Measurements from ENCODE around the gene FBXO10. TPM values are rescaled to one million over a fixed set of nuclear protein-coding genes. Genes with fewer than 3 reads are reported as not detected.

Gene FBXO10
- total and polyA plus RNA-seq, 2 donors (not counting 1 experiment from before 2014, with no cell fraction given): 7.6 to 12.2 TPM

DNA sequence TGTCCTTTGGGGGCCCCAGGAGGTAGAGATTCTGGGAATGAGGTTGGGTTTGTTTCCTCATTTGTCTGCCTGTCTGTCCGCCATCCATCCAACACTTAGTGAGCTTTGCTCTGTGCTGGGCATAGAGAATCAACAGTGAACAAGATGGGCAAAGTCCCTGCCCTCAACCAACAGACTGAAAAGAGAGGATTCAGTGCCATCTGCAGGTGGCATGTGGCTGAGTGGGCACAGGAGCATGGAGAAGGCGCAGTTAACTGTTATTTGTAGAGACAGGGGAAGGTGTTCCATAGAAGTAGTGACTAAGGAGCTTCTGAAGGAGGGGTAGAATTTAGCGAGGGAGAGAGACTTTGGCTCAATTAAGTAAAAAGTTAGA lies 67.4 kb downstream of the FBXO10 start:
- Histone ChIP-seq H3K4me2 (ENCODE audit: extremely low read depth, insufficient read depth, low read length) (no peak overlapping the region), H3K4me3 (replicated peaks in 1 of 4; ENCODE audit: control extremely low read depth in 1 of 4, insufficient read depth in 1 of 4, low read depth in 3 of 4, low read length in 4 of 4) (no peak overlapping the region), H3K27ac (ENCODE audit: insufficient read depth, low read length) (no peak overlapping the region), H3K4me1 (ENCODE audit: control insufficient read depth, extremely low read depth, insufficient read depth, low read length) (no peaks in the 10 kb centered on the region), H3K9me3 (ENCODE audit: control insufficient read depth, insufficient read depth, low read depth, low read length) (no peaks in the 10 kb centered on the region), H4K20me1 (ENCODE audit: control insufficient read depth, extremely low read depth, insufficient read depth, low read length) (no peaks in the 10 kb centered on the region), H3K79me2 (ENCODE audit: control insufficient read depth, insufficient read depth, low read length) (no peaks in the 10 kb centered on the region), H3K27me3 (ENCODE audit: control insufficient read depth, insufficient read depth, low read length) (no peaks in the 10 kb centered on the region), H2AFZ (ENCODE audit: low read length) (no peak overlapping the region), H3K9ac (ENCODE audit: insufficient read depth, low read length) (no peak overlapping the region), H3K36me3 (ENCODE audit: control insufficient read depth, insufficient read depth, low read length) (peaks cover 10% of the 10 kb centered on the region)
- no peak for DNase-seq (ENCODE audit: low read depth in 2 of 2)
- TF ChIP-seq EZH2 (IDR thresholded peaks at IDR 0.05; ENCODE audit: low read length, missing control alignments): no peak
- TF ChIP-seq, protein P1, sequence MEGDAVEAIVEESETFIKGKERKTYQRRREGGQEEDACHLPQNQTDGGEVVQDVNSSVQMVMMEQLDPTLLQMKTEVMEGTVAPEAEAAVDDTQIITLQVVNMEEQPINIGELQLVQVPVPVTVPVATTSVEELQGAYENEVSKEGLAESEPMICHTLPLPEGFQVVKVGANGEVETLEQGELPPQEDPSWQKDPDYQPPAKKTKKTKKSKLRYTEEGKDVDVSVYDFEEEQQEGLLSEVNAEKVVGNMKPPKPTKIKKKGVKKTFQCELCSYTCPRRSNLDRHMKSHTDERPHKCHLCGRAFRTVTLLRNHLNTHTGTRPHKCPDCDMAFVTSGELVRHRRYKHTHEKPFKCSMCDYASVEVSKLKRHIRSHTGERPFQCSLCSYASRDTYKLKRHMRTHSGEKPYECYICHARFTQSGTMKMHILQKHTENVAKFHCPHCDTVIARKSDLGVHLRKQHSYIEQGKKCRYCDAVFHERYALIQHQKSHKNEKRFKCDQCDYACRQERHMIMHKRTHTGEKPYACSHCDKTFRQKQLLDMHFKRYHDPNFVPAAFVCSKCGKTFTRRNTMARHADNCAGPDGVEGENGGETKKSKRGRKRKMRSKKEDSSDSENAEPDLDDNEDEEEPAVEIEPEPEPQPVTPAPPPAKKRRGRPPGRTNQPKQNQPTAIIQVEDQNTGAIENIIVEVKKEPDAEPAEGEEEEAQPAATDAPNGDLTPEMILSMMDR (conservative IDR thresholded peaks at IDR 0.05 in 1 of 2, IDR thresholded peaks at IDR 0.05 in 1 of 2; ENCODE audit: low read depth in 1 of 2, low read length in 2 of 2): no peak

DNA sequence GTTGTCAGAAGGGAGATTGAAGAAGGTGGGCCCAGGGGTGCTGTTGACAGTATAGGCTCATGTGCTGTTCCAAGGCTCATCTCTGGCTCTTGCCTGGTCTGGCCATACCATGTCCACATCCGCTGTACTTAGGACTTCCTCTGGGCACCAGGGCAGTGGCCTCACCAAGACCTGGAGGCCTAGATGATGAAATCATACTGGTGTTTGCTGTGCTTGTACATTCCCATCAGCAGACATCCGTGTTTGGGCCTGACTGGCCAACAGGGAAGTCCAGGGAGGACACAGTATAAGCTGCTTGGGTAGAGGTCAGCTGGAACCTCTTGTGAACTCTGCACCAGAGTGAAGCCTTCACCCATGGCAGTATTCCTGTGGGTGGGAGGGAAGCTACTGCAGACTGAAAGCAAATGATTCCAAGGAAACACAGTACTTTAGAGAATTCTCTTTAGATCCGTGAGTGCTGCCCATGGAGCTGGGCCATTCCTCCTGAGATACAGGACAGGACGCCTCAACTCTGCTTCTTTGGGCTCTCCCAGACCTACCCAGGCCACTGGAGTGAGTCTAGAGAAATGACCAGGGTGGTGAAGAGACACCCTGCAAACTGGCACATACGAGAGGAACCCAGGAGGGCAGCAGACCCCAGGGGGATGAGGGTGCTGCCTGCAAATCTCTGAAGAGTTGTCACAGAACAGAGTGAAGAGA lies 67.9 kb downstream of the FBXO10 start:
- Histone ChIP-seq H3K27me3 (ENCODE audit: control insufficient read depth, insufficient read depth, low read length) (no peaks in the 10 kb centered on the region), H2AFZ (ENCODE audit: low read length) (no peak overlapping the region), H3K4me2 (ENCODE audit: extremely low read depth, insufficient read depth, low read length) (no peak overlapping the region), H3K4me1 (ENCODE audit: control insufficient read depth, extremely low read depth, insufficient read depth, low read length) (no peaks in the 10 kb centered on the region), H3K79me2 (ENCODE audit: control insufficient read depth, insufficient read depth, low read length) (no peaks in the 10 kb centered on the region), H3K9ac (ENCODE audit: insufficient read depth, low read length) (no peak overlapping the region), H3K4me3 (replicated peaks in 1 of 4; ENCODE audit: control extremely low read depth in 1 of 4, insufficient read depth in 1 of 4, low read depth in 3 of 4, low read length in 4 of 4) (no peak overlapping the region), H4K20me1 (ENCODE audit: control insufficient read depth, extremely low read depth, insufficient read depth, low read length) (no peaks in the 10 kb centered on the region), H3K27ac (ENCODE audit: insufficient read depth, low read length) (no peak overlapping the region), H3K9me3 (ENCODE audit: control insufficient read depth, insufficient read depth, low read depth, low read length) (no peaks in the 10 kb centered on the region), H3K36me3 (ENCODE audit: control insufficient read depth, insufficient read depth, low read length) (peaks cover 11% of the 10 kb centered on the region)
- DNase-seq (ENCODE audit: low read depth in 2 of 2): no peak
- TF ChIP-seq EZH2 (IDR thresholded peaks at IDR 0.05; ENCODE audit: low read length, missing control alignments): no peak
- TF ChIP-seq, protein P1 (conservative IDR thresholded peaks at IDR 0.05 in 1 of 2, IDR thresholded peaks at IDR 0.05 in 1 of 2; ENCODE audit: low read depth in 1 of 2, low read length in 2 of 2): no peak

DNA sequence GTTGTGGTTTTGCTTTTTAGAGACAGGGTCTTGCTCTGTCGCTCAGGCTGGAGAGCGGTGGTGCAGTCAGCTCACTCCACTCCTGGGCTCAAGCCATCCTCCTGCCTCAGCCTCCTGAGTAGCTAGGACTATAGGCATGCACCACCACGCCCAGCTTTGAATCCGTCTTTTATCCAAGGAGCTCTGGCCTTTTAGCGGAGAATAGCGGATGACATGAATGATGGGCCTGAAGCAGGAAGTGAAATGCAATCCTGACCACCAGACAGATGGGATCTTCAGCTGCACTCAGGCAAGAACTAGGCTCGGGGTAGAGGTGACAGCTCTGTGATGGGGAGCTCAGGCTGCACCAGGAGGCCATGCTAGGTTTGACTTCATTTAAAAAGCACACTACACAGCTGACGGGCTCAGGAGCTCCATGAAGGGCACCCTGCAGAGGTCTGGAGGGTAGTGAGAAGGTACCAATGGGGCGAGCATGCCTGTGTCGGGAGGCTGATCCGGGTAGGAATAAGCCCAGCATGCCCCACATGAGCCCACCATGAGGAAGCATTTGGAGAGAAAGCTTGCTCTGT lies 68.5 kb downstream of the FBXO10 start:
- Histone ChIP-seq H3K9ac (ENCODE audit: insufficient read depth, low read length) (no peak overlapping the region), H2AFZ (ENCODE audit: low read length) (no peak overlapping the region), H4K20me1 (ENCODE audit: control insufficient read depth, extremely low read depth, insufficient read depth, low read length) (no peaks in the 10 kb centered on the region), H3K27ac (ENCODE audit: insufficient read depth, low read length) (no peak overlapping the region), H3K4me3 (replicated peaks in 1 of 4; ENCODE audit: control extremely low read depth in 1 of 4, insufficient read depth in 1 of 4, low read depth in 3 of 4, low read length in 4 of 4) (no peak overlapping the region), H3K79me2 (ENCODE audit: control insufficient read depth, insufficient read depth, low read length) (no peaks in the 10 kb centered on the region), H3K36me3 (ENCODE audit: control insufficient read depth, insufficient read depth, low read length) (peaks cover 14% of the 10 kb centered on the region), H3K9me3 (ENCODE audit: control insufficient read depth, insufficient read depth, low read depth, low read length) (no peaks in the 10 kb centered on the region), H3K4me2 (ENCODE audit: extremely low read depth, insufficient read depth, low read length) (no peak overlapping the region), H3K4me1 (ENCODE audit: control insufficient read depth, extremely low read depth, insufficient read depth, low read length) (no peaks in the 10 kb centered on the region), H3K27me3 (ENCODE audit: control insufficient read depth, insufficient read depth, low read length) (no peaks in the 10 kb centered on the region)
- TF ChIP-seq EZH2 (IDR thresholded peaks at IDR 0.05; ENCODE audit: low read length, missing control alignments): no peak
- TF ChIP-seq, protein P1 (conservative IDR thresholded peaks at IDR 0.05 in 1 of 2, IDR thresholded peaks at IDR 0.05 in 1 of 2; ENCODE audit: low read depth in 1 of 2, low read length in 2 of 2): no peak
- no peak for DNase-seq (ENCODE audit: low read depth in 2 of 2)

Data from fibroblast of lung (primary cell).